HFFc6 (cell line): ENCODE results near the gene ZNF148. TPM values are rescaled to one million over a fixed set of nuclear protein-coding genes. Genes with fewer than 3 reads are reported as not detected.

ENCODE experiments used
- DNase-seq: peaks from one replicate; pipeline ENCODE4 v3.0.0-alpha.2; 2018
- H3K27ac Mint-ChIP-seq: 2 replicates; pipeline ENCODE4 v1.8.0; 2020; ENCODE audit warnings: mild to moderate bottlenecking, mixed read lengths
- H3K27me3 Mint-ChIP-seq: 2 replicates; pipeline ENCODE4 v1.8.0; 2021; ENCODE audit warnings: mild to moderate bottlenecking, moderate library complexity, mixed read lengths; ENCODE audit not compliant: insufficient read depth
- H3K36me3 Mint-ChIP-seq: 2 replicates; pipeline ENCODE4 v1.8.0; 2021; ENCODE audit warnings: low read depth, mixed read lengths
- H3K4me1 Mint-ChIP-seq: 2 replicates; pipeline ENCODE4 v1.8.0; 2020; ENCODE audit warnings: low read depth, mixed read lengths
- H3K4me3 Mint-ChIP-seq: 2 replicates; pipeline ENCODE4 v1.8.0; 2020; ENCODE audit warnings: mild to moderate bottlenecking, moderate library complexity, mixed read lengths
- H3K9me3 Mint-ChIP-seq: 2 replicates; pipeline ENCODE4 v1.8.0; 2020; ENCODE audit warnings: mild to moderate bottlenecking, mixed read lengths
- total RNA-seq, 6 experiments: library from RNA; stranded (reverse); fragmentation: NEBNext Ultra II Directional; extraction: Animal tissue kit (Norgen Biotek cat#: 25700); gene quantifications; 2 replicates in 1 of 6; 3 replicates in 5 of 6; pipeline ENCODE4 v1.2.3, GENCODE V29; 2021
- TF ChIP-seq, protein P1 (sequence below): fragments of 200-600 bp; sonication (generic); IDR thresholded peaks from 2 replicates; pipeline ENCODE4 v1.5.0; 2021; ENCODE audit warnings: antibody characterized with exemption, mild to moderate bottlenecking

The ZNF148 gene
- total RNA-seq, 6 experiments from 2014 or later = 41.4 to 51.4 (median 47.5) TPM

DNA sequence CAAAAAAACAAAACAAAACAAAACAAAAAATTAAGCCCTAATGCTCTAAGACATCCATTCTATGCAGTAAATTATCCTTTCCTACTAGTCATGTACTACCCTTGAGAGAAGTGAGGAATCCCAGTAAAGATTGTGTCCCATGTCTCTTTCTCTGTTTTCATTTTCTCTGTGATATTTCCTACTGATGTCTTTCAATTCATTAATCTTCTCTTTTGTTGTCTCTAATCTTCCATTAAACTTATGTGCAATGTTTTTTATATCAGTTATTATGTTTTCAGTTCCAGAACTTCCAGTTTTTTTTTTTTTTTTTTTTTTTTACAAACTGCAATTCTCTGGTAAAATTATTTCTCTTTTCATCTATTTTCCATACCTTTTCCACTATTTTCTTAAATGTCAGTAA, 118.5 kb downstream of the ZNF148 start:
- TF ChIP-seq, protein P1, sequence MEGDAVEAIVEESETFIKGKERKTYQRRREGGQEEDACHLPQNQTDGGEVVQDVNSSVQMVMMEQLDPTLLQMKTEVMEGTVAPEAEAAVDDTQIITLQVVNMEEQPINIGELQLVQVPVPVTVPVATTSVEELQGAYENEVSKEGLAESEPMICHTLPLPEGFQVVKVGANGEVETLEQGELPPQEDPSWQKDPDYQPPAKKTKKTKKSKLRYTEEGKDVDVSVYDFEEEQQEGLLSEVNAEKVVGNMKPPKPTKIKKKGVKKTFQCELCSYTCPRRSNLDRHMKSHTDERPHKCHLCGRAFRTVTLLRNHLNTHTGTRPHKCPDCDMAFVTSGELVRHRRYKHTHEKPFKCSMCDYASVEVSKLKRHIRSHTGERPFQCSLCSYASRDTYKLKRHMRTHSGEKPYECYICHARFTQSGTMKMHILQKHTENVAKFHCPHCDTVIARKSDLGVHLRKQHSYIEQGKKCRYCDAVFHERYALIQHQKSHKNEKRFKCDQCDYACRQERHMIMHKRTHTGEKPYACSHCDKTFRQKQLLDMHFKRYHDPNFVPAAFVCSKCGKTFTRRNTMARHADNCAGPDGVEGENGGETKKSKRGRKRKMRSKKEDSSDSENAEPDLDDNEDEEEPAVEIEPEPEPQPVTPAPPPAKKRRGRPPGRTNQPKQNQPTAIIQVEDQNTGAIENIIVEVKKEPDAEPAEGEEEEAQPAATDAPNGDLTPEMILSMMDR = no peak
- Mint-ChIP-seq H3K36me3 (peaks cover 36% of the 10 kb centered on the region), H3K4me3 (no peak overlapping the region), H3K4me1 (no peaks in the 10 kb centered on the region), H3K27ac (no peak overlapping the region), H3K27me3 (peaks cover 5% of the 10 kb centered on the region), H3K9me3 (peaks cover 16% of the 10 kb centered on the region)
- no peak for DNase-seq

DNA sequence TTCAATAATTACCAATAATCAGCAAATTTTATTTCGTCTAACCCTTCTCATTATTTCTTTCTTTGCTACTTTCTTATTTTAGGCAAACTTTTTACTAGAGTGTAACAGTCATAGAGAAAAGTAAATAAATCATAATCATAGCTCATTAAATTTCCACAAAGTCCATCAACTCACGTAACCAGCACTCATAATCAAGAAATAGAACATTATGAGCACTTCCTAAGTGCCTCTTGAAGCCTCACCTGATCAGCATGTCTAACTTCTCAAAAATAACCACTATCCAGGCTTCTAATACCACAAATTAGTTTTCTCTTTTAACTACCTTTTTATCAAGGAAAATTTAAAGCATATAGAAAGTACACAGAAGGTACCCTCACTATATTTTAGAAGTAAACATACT, 124.2 kb downstream of the ZNF148 start:
- no peaks in the 10 kb centered on the region for H3K27me3 Mint-ChIP-seq
- H3K27ac Mint-ChIP-seq = no peak overlapping the region
- peaks cover 7% of the 10 kb centered on the region for H3K4me1 Mint-ChIP-seq
- no peaks in the 10 kb centered on the region for H3K9me3 Mint-ChIP-seq
- no peak overlapping the region for H3K4me3 Mint-ChIP-seq
- DNase-seq = no peak
- TF ChIP-seq, protein P1 = no peak
- H3K36me3 Mint-ChIP-seq = peaks cover 16% of the 10 kb centered on the region

- peaks cover 40% of the 10 kb centered on the region for H3K4me1 Mint-ChIP-seq
Measured at GRCh38 chr3:125246237-125246636, 128.9 kb downstream of the ZNF148 start.

DNA sequence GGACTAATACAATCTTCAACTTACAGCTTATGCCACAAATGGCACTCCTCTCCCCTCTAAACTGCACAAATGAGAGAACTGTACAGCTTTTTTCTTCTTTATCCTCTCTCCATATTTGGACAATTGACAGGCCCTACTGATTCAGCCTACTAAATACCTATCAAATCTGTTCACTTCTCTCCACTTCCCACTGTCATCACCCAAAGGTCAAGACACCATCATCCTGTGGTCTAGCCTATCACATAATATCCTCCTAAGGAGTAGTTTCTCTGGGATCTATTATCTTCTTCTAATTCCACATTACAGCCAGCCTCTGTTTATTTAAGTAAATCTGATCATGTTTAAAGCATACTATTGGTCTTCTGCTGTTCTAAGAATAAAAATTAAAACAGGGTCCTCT, 129.6 kb downstream of the ZNF148 start:
- H3K36me3 Mint-ChIP-seq = peaks cover 18% of the 10 kb centered on the region
- TF ChIP-seq, protein P1 = no peak
- H3K27ac Mint-ChIP-seq = no peak overlapping the region; the same call in 1 of the 2 replicates
- peaks cover 47% of the 10 kb centered on the region for H3K4me1 Mint-ChIP-seq
- peak; percentile 21 for DNase-seq
- no peaks in the 10 kb centered on the region for H3K27me3 Mint-ChIP-seq
- H3K9me3 Mint-ChIP-seq = no peaks in the 10 kb centered on the region
- H3K4me3 Mint-ChIP-seq = peak overlapping the region; percentile 4; the same call in 1 of the 2 replicates

More at GRCh38 chr3:125246237-125246636, 128.9 kb downstream of the ZNF148 start:
- Mint-ChIP-seq H3K36me3 (peaks cover 23% of the 10 kb centered on the region), H3K4me3 (no peak overlapping the region), H3K27me3 (no peaks in the 10 kb centered on the region), H3K9me3 (no peaks in the 10 kb centered on the region), H3K27ac (no peak overlapping the region)
- no peak for DNase-seq
- TF ChIP-seq, protein P1 = no peak

GRCh38 chr3:125240496-125240895, 134.6 kb downstream of the ZNF148 start:
- DNase-seq = peak; percentile 29
- TF ChIP-seq, protein P1 = no peak
- Mint-ChIP-seq H3K9me3 (no peaks in the 10 kb centered on the region), H3K27me3 (peaks cover 4% of the 10 kb centered on the region; the same call in 1 of the 2 replicates), H3K4me3 (0 out of 2 replicates have a peak overlapping the region, but pooled peaks have one; percentile 4), H3K4me1 (peaks cover 60% of the 10 kb centered on the region), H3K36me3 (peaks cover 38% of the 10 kb centered on the region), H3K27ac (no peak overlapping the region; the same call in 1 of the 2 replicates)
